UCSD-AML1 (cell line): ENCODE results near the gene RASGEF1C.
"Not testable (repeated sequence)": the region's sequence is repeated elsewhere in the genome, so short reads cannot be mapped to it uniquely, and the experiment has no call there.

Source experiments
- DNase-seq: peaks from one replicate; lab custom pipeline; 2025; ENCODE audit not compliant: unreplicated experiment; lab: John Stamatoyannopoulos, UW

RASGEF1C gene

GRCh38 chr5:180211761-180212035 is 2.7 kb upstream of the RASGEF1C start:
- no peak for DNase-seq

DNA sequence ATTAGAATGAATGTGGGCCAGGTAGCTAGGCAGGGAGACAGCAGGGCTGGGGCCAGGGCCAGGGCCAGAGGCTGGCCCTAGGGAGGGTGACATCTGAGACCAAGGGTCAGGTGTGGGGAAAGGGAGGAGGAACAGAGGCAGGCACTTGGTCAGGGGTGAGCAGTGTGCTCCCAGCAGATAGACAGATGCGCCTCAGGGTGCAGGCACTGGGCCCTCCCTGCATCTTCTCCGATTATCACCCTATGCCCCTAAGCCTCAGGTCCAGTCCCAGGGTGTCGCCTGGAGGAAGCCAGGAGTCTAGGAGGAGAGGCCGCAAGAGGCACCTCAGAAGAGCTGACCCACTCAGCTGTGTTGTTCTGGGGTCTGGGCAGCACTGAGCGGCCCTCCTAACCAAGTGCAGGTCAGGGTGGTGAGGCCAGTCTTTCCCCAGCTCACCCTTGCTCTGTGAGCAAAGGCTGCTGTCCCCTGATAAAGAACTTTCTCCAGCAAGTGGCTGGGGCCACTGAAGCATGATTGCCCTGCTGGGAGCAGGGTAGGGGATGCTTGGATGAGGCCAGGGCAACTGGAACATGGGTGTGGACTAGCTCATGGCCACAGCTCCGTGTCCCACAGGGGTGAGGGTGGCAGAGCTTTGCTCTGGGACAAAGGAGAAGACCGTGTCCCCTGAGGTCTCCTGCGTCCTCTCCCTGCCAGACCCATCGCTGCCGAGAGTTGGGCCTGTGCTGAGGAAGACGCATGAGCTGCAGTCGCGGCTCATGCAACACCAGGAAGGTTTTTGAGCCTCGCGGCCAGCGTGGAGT is 2.1 kb upstream of the RASGEF1C start:
- DNase-seq: no peak

GRCh38 chr5:180210077-180210476 is 1.1 kb upstream of the RASGEF1C start:
- DNase-seq: not testable (repeated sequence)

- DNase-seq: peak; percentile 44
Observed at GRCh38 chr5:180208435-180209081, 453 bp downstream of the RASGEF1C start.

DNA sequence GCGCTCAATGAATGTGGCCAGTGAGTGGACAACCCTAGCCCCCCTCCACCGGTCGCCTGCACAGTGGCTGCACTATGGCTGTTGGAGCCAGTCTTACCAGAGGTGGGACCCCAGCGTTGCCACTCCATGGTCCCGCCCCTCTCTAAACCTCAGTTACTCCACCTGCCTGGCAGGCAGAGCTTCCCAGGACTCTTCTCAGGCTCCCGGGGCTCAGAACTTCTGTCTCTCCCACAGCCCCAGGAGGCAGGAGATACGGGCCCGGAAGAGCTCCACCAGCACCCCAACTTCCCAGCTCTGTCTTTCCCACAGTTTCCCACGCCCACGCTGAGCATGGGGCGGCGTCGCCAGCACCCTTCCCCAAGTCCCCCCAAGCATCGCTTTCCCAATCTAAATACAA is 975 bp downstream of the RASGEF1C start:
- no peak for DNase-seq

GRCh38 chr5:180207593-180207992 is 1.4 kb downstream of the RASGEF1C start:
- DNase-seq: no peak

- no peak for DNase-seq
Observed at GRCh38 chr5:180206993-180207392, 2.0 kb downstream of the RASGEF1C start.

DNA sequence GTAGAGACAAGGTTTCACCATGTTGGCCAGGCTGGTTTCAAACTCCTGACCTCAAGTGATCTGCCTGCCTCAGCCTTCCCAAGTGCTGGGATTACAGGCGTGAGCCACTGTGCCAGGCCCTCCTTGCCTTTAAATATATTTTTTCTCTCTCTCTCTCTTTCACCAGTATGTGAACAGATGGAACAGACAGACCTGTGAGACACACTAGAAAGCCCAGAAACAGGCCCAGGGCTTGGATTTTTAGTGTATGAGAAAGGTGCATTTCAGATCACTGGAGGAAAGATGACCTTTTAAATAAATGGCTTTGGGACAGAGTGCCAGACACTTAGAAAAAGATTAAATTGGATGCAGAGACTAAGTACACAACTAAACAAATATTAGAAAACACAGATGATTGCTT is 3.1 kb downstream of the RASGEF1C start:
- no peak for DNase-seq

- DNase-seq: no peak
Observed at GRCh38 chr5:180204276-180204819, 4.7 kb downstream of the RASGEF1C start.

DNA sequence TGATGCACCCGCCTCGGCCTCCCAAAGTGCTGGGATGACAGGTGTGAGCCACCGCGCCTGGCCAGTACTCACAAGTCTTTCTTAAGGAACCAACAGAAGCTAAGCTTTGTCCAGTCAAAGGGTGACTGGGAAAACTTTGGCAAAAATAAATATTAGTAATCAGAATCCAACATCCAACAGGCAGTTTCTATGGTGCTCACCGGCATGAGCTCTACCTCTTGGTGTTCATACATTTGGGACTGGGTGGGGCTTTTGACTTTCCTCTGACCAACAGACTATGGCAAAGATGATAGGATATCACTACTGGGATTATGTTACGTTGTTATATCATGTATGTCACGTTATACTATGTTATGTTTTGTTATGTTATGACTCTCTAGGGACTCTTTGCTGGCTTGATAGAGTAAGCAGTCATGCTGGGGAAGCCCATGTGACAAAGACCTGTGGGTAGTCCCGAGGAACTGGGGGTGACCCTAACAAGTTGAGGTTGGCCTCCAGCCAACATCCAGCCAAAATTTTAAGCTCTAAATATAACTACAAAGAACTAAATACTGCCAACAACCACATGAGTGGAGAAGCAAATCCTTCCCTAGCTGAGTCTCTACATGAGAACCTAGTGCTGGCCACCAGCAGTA is 6.0 kb downstream of the RASGEF1C start:
- DNase-seq: no peak

DNA sequence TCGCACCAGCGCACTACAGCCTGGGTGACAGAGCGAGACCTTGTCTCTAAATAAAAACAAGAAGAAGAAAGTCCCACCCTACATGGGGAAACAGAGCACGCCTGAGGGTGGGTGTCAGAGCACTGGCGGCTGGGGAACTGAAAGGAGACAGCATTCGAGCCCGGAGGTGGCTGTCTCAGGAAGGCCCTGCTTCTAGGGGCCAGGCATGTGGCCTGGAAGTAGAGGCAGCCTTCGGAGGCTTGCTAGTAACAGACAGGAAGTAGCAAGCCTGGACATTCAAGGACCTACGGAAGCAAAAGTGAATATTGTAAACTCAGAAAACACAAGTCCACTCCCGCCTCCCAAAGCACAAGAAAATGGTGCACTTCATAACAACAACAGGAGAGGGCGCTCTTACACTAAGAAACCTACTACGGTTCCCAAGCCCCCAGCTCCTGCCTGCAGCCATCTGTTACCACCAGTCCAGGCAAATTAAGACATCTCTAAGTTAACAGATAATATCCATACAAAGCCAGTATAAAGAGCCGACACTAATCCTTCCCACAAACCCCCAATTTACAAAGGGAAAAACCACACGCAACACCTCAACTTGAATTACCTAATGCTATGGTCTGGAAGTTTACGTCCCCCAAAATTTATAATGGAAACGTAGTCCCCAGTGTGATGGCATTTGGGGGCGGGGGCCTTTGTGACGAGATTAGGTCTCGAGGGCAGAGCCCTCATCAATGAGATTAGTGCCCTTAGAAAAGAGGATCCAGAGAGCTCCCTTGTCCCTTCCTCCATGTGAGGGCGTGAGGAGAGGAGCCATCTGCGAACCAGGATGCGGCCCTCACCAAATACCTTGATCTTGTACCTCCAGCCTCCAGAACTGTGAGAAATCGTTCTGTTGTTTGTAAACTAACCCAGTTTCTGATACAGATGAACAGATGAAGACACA is 7.7 kb downstream of the RASGEF1C start:
- DNase-seq: no peak

GRCh38 chr5:180199390-180199789 is 9.6 kb downstream of the RASGEF1C start:
- DNase-seq: no peak

GRCh38 chr5:180198208-180198607 is 10.8 kb downstream of the RASGEF1C start:
- no peak for DNase-seq

GRCh38 chr5:180197016-180197702 is 11.9 kb downstream of the RASGEF1C start:
- DNase-seq: no peak

DNA sequence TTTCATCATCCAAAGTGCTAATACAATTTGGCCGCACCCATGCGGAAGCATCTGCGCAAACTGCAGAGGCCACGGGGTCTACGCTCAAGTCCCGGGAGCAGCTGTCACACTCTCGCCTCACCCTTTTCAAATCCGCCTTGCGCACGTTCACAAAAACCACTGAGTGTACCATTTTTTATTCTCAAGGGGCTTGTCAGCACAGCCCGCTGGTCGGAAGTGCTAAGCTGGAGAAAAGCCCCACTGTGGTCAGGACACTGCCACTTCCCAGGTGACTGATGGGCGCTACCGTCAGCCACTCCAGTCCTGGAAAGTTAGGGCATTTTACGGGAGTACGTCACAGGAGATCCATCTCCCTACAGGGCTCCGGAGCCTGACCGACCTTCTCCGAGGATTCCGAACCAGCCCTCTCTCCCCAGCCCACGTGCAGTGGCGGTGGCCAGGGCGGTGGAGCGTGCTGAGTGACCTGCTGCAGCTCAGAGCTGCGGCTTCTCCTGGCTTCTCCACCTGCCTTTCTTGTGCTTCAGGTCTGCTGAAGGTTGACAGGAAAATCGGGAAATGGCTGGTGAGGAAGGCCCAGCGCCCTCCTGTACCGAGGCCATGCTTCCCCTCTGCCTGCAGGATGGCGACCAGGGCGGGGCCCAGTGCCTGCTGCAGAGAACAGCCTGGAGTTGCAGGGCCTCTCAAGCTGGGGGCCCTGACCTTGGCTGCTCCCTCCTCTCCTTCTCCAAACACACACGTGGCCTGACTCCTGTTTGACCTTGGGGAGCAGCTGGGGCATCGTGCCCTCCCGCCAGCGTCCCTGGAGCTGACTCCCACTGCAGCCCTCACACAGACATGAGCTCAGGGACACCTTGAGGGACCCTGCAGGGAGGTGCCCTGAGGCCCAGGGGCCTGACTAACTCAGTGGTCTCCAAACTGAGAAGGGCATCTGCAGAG is 14.3 kb downstream of the RASGEF1C start:
- no peak for DNase-seq

DNA sequence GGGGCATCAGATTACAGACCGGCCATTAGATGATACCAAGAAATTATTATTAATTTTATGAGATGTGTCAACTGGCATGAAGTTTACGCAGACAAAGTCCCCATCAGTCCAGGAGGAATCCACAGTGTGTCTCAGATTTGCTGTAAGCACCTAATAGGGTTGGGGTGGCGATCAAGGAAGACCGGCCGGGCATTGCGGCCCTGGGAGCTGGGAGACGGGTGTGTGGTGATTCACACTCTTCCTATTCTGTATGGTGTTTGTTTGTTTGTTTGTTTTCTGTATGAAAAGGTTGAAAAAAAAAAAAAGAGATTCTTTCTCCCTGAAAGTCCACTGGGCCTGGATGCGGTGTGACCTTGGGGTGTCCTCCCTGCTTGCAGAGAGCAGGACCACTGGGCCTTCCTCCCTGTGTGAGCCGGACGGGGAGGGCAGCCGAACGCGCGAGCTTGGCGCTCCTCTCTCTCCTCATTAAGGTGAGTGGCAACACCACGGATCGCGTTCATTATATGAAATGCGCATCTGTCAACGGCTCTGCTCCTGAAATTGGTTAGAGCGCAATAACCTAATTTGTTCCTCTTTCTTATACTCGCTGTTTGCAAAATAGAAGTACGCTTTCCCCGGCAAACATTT is 15.1 kb downstream of the RASGEF1C start:
- no peak for DNase-seq

DNA sequence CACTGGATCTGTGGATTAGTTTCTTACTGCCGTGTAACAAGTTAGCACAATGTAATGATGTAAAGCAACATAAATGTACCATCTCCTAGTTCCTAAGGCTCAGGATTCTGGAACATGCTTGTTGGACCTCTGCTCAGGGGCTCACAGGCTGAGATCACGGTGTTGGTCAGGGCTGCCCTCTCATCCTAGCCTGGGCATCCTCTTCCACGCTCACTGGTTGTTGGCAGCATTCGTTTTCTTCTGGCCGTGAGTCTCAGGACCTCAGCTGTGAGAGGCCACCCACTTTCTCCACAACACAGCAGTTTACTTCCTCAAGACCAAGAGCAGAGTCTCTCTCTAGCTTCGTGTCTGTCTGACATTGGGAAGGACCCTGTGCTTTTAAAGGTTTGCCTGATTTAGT is 17.3 kb downstream of the RASGEF1C start:
- no peak for DNase-seq

GRCh38 chr5:180187767-180188166 is 21.2 kb downstream of the RASGEF1C start:
- DNase-seq: no peak

DNA sequence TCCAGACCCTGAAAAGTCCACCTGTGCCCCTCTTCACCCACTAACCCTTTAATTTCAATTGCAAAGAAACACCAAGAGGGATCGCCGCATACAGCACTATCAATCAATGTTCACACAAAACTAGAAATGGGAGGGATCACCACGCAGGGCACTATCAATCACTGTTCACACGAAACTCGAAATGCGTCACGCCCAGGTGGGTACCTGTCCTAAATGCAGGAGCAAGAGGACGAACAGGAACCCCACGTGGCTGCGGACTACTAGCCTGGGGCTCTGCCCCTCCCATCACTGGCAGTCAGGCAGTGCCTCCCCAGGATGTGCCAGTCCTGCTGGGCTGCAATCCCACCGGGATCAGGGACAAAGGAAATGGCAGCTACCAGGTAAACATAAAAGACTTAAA is 28.2 kb downstream of the RASGEF1C start:
- no peak for DNase-seq
